Mesenchymal stem cell (in vitro differentiated cells and primary cell): Measurements from ENCODE around the gene CSK.

Experiments
- DNase-seq: peaks from one replicate; pipeline ENCODE4 v3.0.0-alpha.2; 2013
- H2AFZ ChIP-seq: one replicate; pipeline ENCODE4 v1.6.1; 2013; ENCODE audit warnings: low read depth, mild to moderate bottlenecking, control low read depth, inconsistent platforms, low read length, moderate library complexity
- H2AK5ac ChIP-seq: 2 replicates; pipeline ENCODE4 v1.6.1; 2013; ENCODE audit warnings: low read length, moderate library complexity, mild to moderate bottlenecking, inconsistent platforms; ENCODE audit not compliant: severe bottlenecking
- H2BK120ac ChIP-seq: one replicate; pipeline ENCODE4 v1.6.1; 2013; ENCODE audit warnings: low read depth, mild to moderate bottlenecking, inconsistent platforms, low read length, moderate library complexity
- H2BK12ac ChIP-seq, 2 experiments: one replicate each; pipeline ENCODE4 v1.6.1; 2013; ENCODE audit warnings: inconsistent platforms in 2 of 2, low read length in 2 of 2, mild to moderate bottlenecking in 2 of 2, moderate library complexity in 2 of 2, control low read depth in 1 of 2
- H2BK15ac ChIP-seq: one replicate; pipeline ENCODE4 v1.6.1; 2013; ENCODE audit warnings: mild to moderate bottlenecking, low read depth, inconsistent platforms; ENCODE audit not compliant: poor library complexity, severe bottlenecking
- H2BK5ac ChIP-seq: 2 replicates; pipeline ENCODE4 v1.6.1; 2013; ENCODE audit warnings: low read depth, mild to moderate bottlenecking, low read length, control low read depth, inconsistent platforms; ENCODE audit not compliant: poor library complexity, severe bottlenecking
- H3K14ac ChIP-seq, 2 experiments: one replicate each; pipeline ENCODE4 v1.6.1; 2013; ENCODE audit warnings: inconsistent platforms in 2 of 2, low read length in 2 of 2, control low read depth in 1 of 2, mild to moderate bottlenecking in 1 of 2, moderate library complexity in 1 of 2
- H3K18ac ChIP-seq, 2 experiments: one replicate each; pipeline ENCODE4 v1.6.1; 2013; ENCODE audit warnings: inconsistent platforms in 2 of 2, low read length in 2 of 2, control low read depth in 1 of 2, low read depth in 1 of 2, mild to moderate bottlenecking in 1 of 2
- H3K23ac ChIP-seq, 2 experiments: one replicate each; pipeline ENCODE4 v1.6.1; 2013; ENCODE audit warnings: inconsistent platforms in 2 of 2, low read length in 2 of 2, mild to moderate bottlenecking in 2 of 2, moderate library complexity in 2 of 2, control low read depth in 1 of 2
- H3K27ac ChIP-seq: 2 replicates; pipeline ENCODE4 v1.5.1; 2013; ENCODE audit warnings: mild to moderate bottlenecking, moderate library complexity, low read length, control low read depth, inconsistent platforms; ENCODE audit not compliant: poor library complexity, severe bottlenecking
- H3K27me3 ChIP-seq, 2 experiments: 2 replicates each; pipeline versions ENCODE4 v1.6.1 to v1.7.0; 2013; ENCODE audit warnings: low read length in 2 of 2, mild to moderate bottlenecking in 2 of 2, moderate library complexity in 2 of 2, control low read depth in 1 of 2, inconsistent platforms in 1 of 2; ENCODE audit not compliant: control insufficient read depth in 1 of 2, insufficient read depth in 1 of 2
- H3K36me3 ChIP-seq, 2 experiments: 2 replicates each; pipeline versions ENCODE4 v1.6.1 to v1.7.0; 2013; ENCODE audit warnings: low read length in 2 of 2, control low read depth in 1 of 2, inconsistent platforms in 1 of 2, low read depth in 1 of 2, mild to moderate bottlenecking in 1 of 2; ENCODE audit not compliant: insufficient read depth in 2 of 2, control insufficient read depth in 1 of 2
- H3K4ac ChIP-seq, 2 experiments: one replicate each; pipeline ENCODE4 v1.6.1; 2013; ENCODE audit warnings: inconsistent platforms in 2 of 2, low read length in 2 of 2, mild to moderate bottlenecking in 2 of 2, moderate library complexity in 2 of 2, control low read depth in 1 of 2, low read depth in 1 of 2
- H3K4me1 ChIP-seq: 2 replicates; pipeline ENCODE4 v1.6.1; 2013; ENCODE audit warnings: low read depth, low read length, control low read depth; ENCODE audit not compliant: control insufficient read depth, insufficient read depth
- H3K4me2 ChIP-seq: 2 replicates; pipeline ENCODE4 v1.6.1; 2013; ENCODE audit warnings: low read length, mild to moderate bottlenecking, inconsistent platforms; ENCODE audit not compliant: poor library complexity, severe bottlenecking
- H3K4me3 ChIP-seq, 2 experiments: 2 replicates each; pipeline versions ENCODE4 v1.5.1 to v1.7.0; 2013; ENCODE audit warnings: low read length in 2 of 2, mild to moderate bottlenecking in 2 of 2, control low read depth in 1 of 2, low read depth in 1 of 2; ENCODE audit not compliant: insufficient read depth in 1 of 2
- H3K79me1 ChIP-seq: replicated peaks from 2 replicates; pipeline ENCODE4 v1.6.1; 2013; ENCODE audit warnings: mild to moderate bottlenecking, control low read depth, low read length, inconsistent platforms; ENCODE audit not compliant: poor library complexity, severe bottlenecking
- H3K9ac ChIP-seq: 2 replicates; pipeline ENCODE4 v1.7.0; 2013; ENCODE audit warnings: mild to moderate bottlenecking, low read length, moderate library complexity
- H3K9me3 ChIP-seq: 2 replicates; pipeline ENCODE4 v1.7.0; 2013; ENCODE audit warnings: mild to moderate bottlenecking, low read length; ENCODE audit not compliant: control insufficient read depth
- H4K8ac ChIP-seq: one replicate; pipeline ENCODE4 v1.6.1; 2013; ENCODE audit warnings: inconsistent platforms, mild to moderate bottlenecking, low read length, moderate library complexity
- H4K91ac ChIP-seq: one replicate; pipeline ENCODE4 v1.6.1; 2013; ENCODE audit warnings: mild to moderate bottlenecking, low read length, inconsistent platforms
- WGBS: methylation state at CpG from one replicate; pipeline ENCODE4 v1.1.7; 2013; ENCODE audit warnings: mixed read lengths; 5-methylcytosine and 5-hydroxymethylcytosine counted together

Gene CSK

GRCh38 chr15:74808840-74809229, 27.0 kb downstream of the CSK start:
- no peak overlapping the region for H3K14ac ChIP-seq
- H3K18ac ChIP-seq: no peak overlapping the region
- no peak overlapping the region for H2AFZ ChIP-seq
- WGBS: 67% methylated on average over 3 of the region's 4 CpGs
- no peak overlapping the region for H3K4me3 ChIP-seq
- H2BK5ac ChIP-seq: no peak overlapping the region
- no peaks in the 10 kb centered on the region for H3K9me3 ChIP-seq
- H3K23ac ChIP-seq: no peak overlapping the region
- no peak overlapping the region for H3K9ac ChIP-seq
- no peak overlapping the region for H3K27ac ChIP-seq
- H3K4ac ChIP-seq: no peak overlapping the region
- no peak overlapping the region for H2BK120ac ChIP-seq
- H2BK15ac ChIP-seq: no peak overlapping the region
- no peak for DNase-seq
- no peak overlapping the region for H4K8ac ChIP-seq
- H2AK5ac ChIP-seq: no peak overlapping the region
- H2BK12ac ChIP-seq: no peak overlapping the region
- H3K79me1 ChIP-seq: no peaks in the 10 kb centered on the region
- H3K4me1 ChIP-seq: peaks cover 12% of the 10 kb centered on the region
- H3K4me2 ChIP-seq: no peak overlapping the region
- H3K36me3 ChIP-seq: peaks cover 7 to 17% of the 10 kb centered on the region in 2 experiments
- H4K91ac ChIP-seq: no peak overlapping the region
- peaks cover 0 to 3% of the 10 kb centered on the region in 2 experiments for H3K27me3 ChIP-seq

- Histone ChIP-seq H4K91ac (no peak overlapping the region), H4K8ac (no peak overlapping the region), H3K4ac (no peak overlapping the region), H3K27me3 (peaks cover 0 to 3% of the 10 kb centered on the region in 2 experiments), H3K4me1 (peaks cover 12% of the 10 kb centered on the region), H2AK5ac (no peak overlapping the region), H3K4me2 (no peak overlapping the region), H3K4me3 (no peak overlapping the region), H3K18ac (no peak overlapping the region), H2BK5ac (no peak overlapping the region), H2AFZ (no peak overlapping the region), H2BK15ac (no peak overlapping the region), H3K36me3 (peaks cover 3 to 14% of the 10 kb centered on the region in 2 experiments), H3K23ac (no peak overlapping the region), H3K14ac (no peak overlapping the region), H3K9me3 (no peaks in the 10 kb centered on the region), H3K79me1 (no peaks in the 10 kb centered on the region), H2BK120ac (no peak overlapping the region), H2BK12ac (no peak overlapping the region), H3K9ac (no peak overlapping the region), H3K27ac (no peak overlapping the region)
- DNase-seq: no peak
- WGBS: 87% methylated on average over 5 of the region's 5 CpGs
These were observed 27.4 kb downstream of the CSK start for GRCh38 chr15:74809242-74809641.

GRCh38 chr15:74809956-74810355, 28.1 kb downstream of the CSK start:
- Histone ChIP-seq H3K9me3 (no peaks in the 10 kb centered on the region), H3K18ac (no peak overlapping the region), H3K9ac (no peak overlapping the region), H3K4me1 (peaks cover 13% of the 10 kb centered on the region), H2BK120ac (no peak overlapping the region), H2BK12ac (no peak overlapping the region), H3K4ac (no peak overlapping the region), H4K8ac (no peak overlapping the region), H3K79me1 (no peaks in the 10 kb centered on the region), H3K27me3 (peaks cover 0 to 3% of the 10 kb centered on the region in 2 experiments), H3K36me3 (peaks cover 0 to 7% of the 10 kb centered on the region in 2 experiments), H2AK5ac (no peak overlapping the region), H2AFZ (no peak overlapping the region), H2BK15ac (no peak overlapping the region), H3K4me3 (no peak overlapping the region), H3K14ac (no peak overlapping the region), H3K4me2 (no peak overlapping the region), H3K23ac (no peak overlapping the region), H3K27ac (no peak overlapping the region), H2BK5ac (no peak overlapping the region), H4K91ac (no peak overlapping the region)
- 100% methylated on average over 3 of the region's 3 CpGs for WGBS
- no peak for DNase-seq

GRCh38 chr15:74812533-74812932, 30.7 kb downstream of the CSK start, which contains the start of gene LMAN1L:
Gene LMAN1L, plus strand, starts transcription at chr15:74812835. Its CDS starts 20 bp downstream, at chr15:74812855.
- no peak within 1 kb of the TSS for H3K9ac ChIP-seq
- no peak within 1 kb of the TSS for H2BK120ac ChIP-seq
- H3K4me1 ChIP-seq: peaks cover 24% of the 10 kb centered on the region
- no peaks in the 10 kb centered on the region for H3K9me3 ChIP-seq
- H3K27ac ChIP-seq: no peak within 1 kb of the TSS
- peak within 1 kb of the TSS in 1 of 2 experiments; percentile 42 for H3K14ac ChIP-seq
- no peak within 1 kb of the TSS for H3K4me2 ChIP-seq
- no peaks in the 10 kb centered on the region for H3K79me1 ChIP-seq
- H3K23ac ChIP-seq: no peak within 1 kb of the TSS
- no peak within 1 kb of the TSS for H2AK5ac ChIP-seq
- H2BK5ac ChIP-seq: no peak within 1 kb of the TSS
- H4K91ac ChIP-seq: no peak within 1 kb of the TSS
- DNase-seq: no peak
- peaks cover 0 to 3% of the 10 kb centered on the region in 2 experiments for H3K36me3 ChIP-seq
- H3K18ac ChIP-seq: no peak within 1 kb of the TSS
- WGBS: 91% methylated on average over 7 of the region's 12 CpGs
- H2BK12ac ChIP-seq: no peak within 1 kb of the TSS
- no peak within 1 kb of the TSS for H4K8ac ChIP-seq
- H3K4ac ChIP-seq: no peak within 1 kb of the TSS
- peak within 1 kb of the TSS; percentile 3 for H2BK15ac ChIP-seq
- no peak within 1 kb of the TSS for H2AFZ ChIP-seq
- H3K27me3 ChIP-seq: peaks cover 0 to 3% of the 10 kb centered on the region in 2 experiments
- no peak within 1 kb of the TSS for H3K4me3 ChIP-seq
